GM10248 (cell line): ENCODE measurements around the gene GRID2IP.
"Not testable (repeated sequence)": the region's sequence is repeated elsewhere in the genome, so short reads cannot be mapped to it uniquely, and the experiment has no call there.

Experiments used
- CTCF ChIA-PET: fragments of 300-600 bp; sonication (Branson Sonifier 250); formaldehyde crosslinking; extraction: SDS; loops from one replicate; lab custom pipeline; 2021; ENCODE audit warnings: antibody characterized with exemption; lab: Yijun Ruan, JAX
- POLR2A ChIA-PET: fragments of 350-650 bp; sonication (Branson Sonifier 250); formaldehyde crosslinking; extraction: SDS; loops from one replicate; lab custom pipeline; 2020; ENCODE audit warnings: antibody characterized with exemption; lab: Yijun Ruan, JAX
- DNase-seq: peaks from one replicate; pipeline ENCODE4 v3.0.0; 2012; ENCODE audit errors: extremely low spot score
- TF ChIP-seq, protein P1 (sequence below): IDR thresholded peaks from 2 replicates; pipeline ENCODE4 v1.5.1; 2012; ENCODE audit warnings: mild to moderate bottlenecking, low read depth; ENCODE audit errors: extremely low read depth, missing control alignments, control extremely low read depth

Gene GRID2IP

DNA sequence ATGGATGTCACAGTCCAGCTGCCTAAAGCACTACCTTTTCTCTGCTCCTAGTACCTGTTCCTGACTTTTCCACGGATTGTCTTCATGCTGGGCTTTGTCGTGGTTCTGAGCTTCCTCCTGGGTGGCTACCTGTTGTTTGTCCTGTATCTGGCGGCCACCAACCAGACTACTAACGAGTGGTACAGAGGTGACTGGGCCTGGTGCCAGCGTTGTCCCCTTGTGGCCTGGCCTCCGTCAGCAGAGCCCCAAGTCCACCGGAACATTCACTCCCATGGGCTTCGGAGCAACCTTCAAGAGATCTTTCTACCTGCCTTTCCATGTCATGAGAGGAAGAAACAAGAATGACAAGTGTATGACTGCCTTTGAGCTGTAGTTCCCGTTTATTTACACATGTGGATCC, 37.3 kb upstream of the GRID2IP start:
- ChIA-PET CTCF (interaction anchor here (1.5 to 6.8 kb wide), 3 partner anchors 14 to 73 kb away, joined by 4 to 69 read pairs (median 10); partner anchors contain the start of gene ZDHHC4), POLR2A (no interaction called here)
- TF ChIP-seq, protein P1, sequence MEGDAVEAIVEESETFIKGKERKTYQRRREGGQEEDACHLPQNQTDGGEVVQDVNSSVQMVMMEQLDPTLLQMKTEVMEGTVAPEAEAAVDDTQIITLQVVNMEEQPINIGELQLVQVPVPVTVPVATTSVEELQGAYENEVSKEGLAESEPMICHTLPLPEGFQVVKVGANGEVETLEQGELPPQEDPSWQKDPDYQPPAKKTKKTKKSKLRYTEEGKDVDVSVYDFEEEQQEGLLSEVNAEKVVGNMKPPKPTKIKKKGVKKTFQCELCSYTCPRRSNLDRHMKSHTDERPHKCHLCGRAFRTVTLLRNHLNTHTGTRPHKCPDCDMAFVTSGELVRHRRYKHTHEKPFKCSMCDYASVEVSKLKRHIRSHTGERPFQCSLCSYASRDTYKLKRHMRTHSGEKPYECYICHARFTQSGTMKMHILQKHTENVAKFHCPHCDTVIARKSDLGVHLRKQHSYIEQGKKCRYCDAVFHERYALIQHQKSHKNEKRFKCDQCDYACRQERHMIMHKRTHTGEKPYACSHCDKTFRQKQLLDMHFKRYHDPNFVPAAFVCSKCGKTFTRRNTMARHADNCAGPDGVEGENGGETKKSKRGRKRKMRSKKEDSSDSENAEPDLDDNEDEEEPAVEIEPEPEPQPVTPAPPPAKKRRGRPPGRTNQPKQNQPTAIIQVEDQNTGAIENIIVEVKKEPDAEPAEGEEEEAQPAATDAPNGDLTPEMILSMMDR: no peak
- no peak for DNase-seq

DNA sequence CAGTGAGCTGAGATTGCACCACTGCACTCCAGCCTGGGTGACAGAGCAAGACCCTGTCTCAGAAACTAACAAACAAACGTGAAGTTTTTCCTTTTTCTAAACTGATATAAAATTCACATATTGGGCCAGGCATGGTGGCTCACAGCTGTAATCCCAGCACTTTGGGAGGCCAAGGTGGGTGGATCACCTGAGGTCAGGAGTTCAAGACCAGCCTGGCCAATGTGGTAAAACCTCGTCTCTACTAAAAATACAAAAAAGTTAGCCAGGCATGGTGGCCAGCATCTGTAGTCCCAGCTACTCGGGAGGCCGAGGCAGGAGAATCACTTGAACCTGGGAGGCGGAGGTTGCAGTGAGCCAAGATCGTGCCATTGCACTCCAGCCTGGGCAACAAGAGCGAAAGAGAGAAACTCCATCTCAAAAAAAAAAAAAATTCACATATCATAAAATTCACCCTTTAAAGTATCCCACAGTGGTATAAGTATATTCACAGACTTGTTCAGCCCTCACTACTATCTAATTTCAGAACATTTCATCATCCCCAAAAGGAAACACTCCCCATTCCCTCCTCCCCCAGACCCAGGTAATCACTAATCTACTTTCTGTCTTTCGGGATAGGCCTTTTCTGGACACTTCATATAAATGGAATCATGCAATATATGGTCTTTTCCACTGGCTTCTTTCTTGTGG, 34.6 kb upstream of the GRID2IP start:
- CTCF ChIA-PET, DNase-seq, POLR2A ChIA-PET: not testable (repeated sequence)

DNA sequence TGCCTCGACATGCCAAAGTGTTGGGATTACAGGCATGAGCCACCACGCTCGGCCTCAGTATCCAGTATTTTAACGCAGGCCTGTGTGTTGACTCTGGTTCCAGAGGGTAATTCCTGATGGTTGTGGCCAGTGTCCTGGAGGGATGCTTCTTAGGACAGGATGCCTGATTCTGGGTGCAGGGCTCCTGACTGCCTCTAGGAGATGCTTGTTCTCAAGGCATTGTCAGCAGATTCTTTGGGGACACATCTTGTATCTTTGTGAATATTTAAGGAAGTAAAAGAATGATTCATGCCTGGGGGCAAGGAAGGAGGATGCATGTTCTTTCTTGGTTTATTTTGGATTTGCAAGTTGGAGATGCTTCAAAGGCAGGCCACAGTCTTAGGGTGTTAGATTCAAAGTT, 28.2 kb upstream of the GRID2IP start:
- ChIA-PET CTCF (interaction anchor here (2.0 kb wide), 1 partner anchor 11 kb away, joined by 12 read pairs; the partner anchor contains the start of gene INTS15), POLR2A (no interaction called here)
- DNase-seq: no peak
- TF ChIP-seq, protein P1: peak; percentile 24

DNA sequence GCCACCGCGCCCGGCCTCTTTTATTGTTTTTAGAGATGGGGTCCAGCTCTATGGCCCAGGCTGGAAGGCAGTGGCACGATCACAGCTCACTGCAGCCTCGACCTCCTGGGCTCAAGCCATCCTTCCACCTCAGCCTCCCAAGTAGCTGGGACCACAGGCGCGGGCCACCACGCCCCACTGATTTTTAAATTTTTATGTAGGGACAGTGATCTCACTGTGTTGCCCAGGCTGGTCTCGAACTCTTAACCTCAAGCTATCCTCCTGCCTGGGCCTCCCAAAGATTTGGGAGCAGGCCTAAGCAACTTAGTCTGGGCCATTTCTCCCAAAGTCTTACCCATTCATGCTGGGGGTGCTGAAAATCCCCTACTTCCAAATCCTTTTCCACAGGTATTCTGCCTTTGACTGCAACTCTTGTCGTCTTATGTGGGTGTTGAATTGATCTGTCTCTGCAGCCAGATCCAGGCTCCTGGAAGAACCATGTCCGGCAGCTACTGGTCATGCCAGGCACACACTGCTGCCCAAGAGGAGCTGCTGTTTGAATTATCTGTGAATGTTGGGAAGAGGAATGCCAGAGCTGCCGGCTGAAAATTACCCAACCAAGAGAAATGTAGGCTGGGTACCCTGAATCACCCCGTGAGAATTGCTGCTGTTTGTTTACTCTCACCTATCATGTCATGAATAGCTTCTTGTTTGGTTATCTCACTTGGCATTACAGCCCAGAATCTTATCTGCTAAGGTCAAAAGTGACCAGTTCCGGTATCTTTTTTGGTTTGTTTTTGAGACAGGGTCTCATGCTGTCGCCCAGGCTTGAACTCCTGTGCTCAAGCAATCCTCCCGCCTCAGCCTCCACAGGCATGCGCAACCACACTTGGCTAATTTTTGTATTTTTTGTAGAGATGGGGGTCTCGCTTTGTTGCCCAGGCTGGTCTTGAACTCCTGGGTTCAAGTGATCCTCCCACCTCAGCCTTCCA, 27.1 kb upstream of the GRID2IP start:
- DNase-seq: no peak
- TF ChIP-seq, protein P1: no peak
- ChIA-PET POLR2A (no interaction called here), CTCF (interaction anchor here (0.7 to 8.5 kb wide), 7 partner anchors 11 to 722 kb away, joined by 3 to 69 read pairs (median 3); partner anchors contain the start of gene INTS15)

DNA sequence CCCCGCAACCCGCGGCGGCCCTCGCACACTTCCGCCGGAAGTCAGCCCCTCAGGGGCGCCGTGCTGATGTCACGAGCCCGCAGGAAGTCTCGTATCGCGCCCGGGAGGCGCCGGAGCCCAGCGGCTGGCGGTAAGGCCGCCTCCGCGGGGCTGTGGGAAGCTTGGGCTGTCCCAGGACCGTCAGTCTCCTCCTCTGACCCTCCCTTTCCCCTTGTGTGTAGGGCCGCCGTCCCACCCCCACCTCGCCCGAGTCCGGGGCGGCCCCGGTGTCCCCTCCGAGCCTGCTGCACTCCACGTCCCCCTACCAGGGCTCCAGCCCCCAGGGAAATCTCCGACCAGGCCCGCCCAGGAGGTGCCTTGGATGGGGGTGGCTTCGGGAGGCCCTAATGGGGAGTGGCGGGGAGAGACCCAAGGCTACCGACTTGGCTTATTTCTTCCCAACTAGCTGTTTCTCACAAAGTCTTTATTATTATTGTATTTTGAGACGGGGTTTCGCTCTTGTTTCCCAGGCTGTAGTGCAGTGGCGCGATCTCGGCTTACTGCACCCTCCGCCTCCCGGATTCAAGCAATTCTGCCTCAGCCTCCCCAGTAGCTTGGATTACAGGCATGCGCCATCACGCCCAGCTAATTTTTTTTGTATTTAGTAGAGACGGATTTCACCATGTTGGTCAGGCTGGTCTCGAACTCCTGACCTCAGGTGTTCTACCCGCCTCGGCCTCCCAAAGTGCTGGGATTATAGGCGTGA, 26.3 kb upstream of the GRID2IP start, which contains the start of gene ZDHHC4:
ZDHHC4 (plus strand) TSS at position 86 of the 745 bp plus-strand sequence. CDS start 3,108 bp downstream, outside the sequence.
- DNase-seq: peak; percentile 99
- ChIA-PET POLR2A (no interaction called here), CTCF (interaction anchor here (0.7 to 8.5 kb wide), 8 partner anchors 10 to 721 kb away, joined by 3 to 69 read pairs (median 3); partner anchors contain the start of gene INTS15)
- TF ChIP-seq, protein P1: peak; percentile 3

DNA sequence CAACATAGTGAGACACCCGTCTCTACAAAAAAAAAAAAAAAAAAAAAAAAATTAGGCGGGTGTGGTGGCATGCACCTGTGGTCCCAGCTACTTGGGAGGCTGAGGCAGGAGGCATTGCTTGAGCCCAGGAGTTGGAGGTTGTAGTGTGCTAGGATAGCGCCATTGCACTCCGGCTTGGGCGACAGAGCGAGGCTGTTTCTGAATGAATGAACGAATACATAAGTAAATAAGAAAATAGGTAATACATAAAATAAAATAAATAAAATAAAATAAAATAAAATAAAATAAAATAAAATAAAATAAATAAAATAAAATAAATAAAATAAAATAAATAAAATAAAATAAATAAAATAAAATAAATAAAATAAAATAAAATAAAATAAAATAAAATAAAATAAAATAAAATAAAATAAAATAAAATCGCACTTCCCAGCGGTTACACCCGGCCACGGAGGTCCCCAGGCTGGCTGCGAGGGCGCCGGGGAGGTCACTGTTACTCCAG, 25.7 kb upstream of the GRID2IP start:
- POLR2A ChIA-PET, DNase-seq: not testable (repeated sequence)
- CTCF ChIA-PET: interaction anchor here (0.9 to 8.5 kb wide), 4 partner anchors 14 to 63 kb away, joined by 3 to 69 read pairs (median 4); partner anchors contain the start of gene INTS15
